GM12878 (cell line): ENCODE measurements around the gene TMPRSS12. TPM values are rescaled to one million over a fixed set of nuclear protein-coding genes. Genes with fewer than 3 reads are reported as not detected.
"Not testable (repeated sequence)": the region's sequence is repeated elsewhere in the genome, so short reads cannot be mapped to it uniquely, and the experiment has no call there.

Experiments used
- ATAC-seq: fragments of 200-7000 bp; cut with Tn5 transposase; 3 replicates; pipeline ENCODE4 v1.9.1; 2020; ENCODE audit warnings: mild to moderate bottlenecking, moderate library complexity
- BruUV-seq: library from RNA; stranded (reverse); fragments of 400-500 nt; replicated peaks from 2 replicates; lab custom pipeline; 2021; lab: Mats Ljungman, UMichigan
- CTCF ChIA-PET: fragments of 300-600 bp; sonication (Branson Sonifier 250); formaldehyde crosslinking; extraction: SDS; loops from one replicate; lab custom pipeline; 2021; ENCODE audit warnings: inconsistent platforms; lab: Yijun Ruan, JAX
- POLR2A ChIA-PET: fragments of 350-600 bp; formaldehyde crosslinking; extraction: SDS; loops from one replicate; lab custom pipeline; 2021; ENCODE audit warnings: inconsistent platforms; lab: Charles Lee
- RAD21 ChIA-PET: fragments of 300-600 bp; sonication (Branson Sonifier 250); formaldehyde crosslinking; loops from one replicate; lab custom pipeline; 2023; ENCODE audit warnings: antibody characterized with exemption; ENCODE audit not compliant: unreplicated experiment; lab: Charles Lee
- SMC1A ChIA-PET: fragments of 300-600 bp; sonication (Branson Sonifier 250); formaldehyde crosslinking; loops from one replicate; lab custom pipeline; 2023; ENCODE audit not compliant: unreplicated experiment, uncharacterized antibody; lab: Charles Lee
- DNase-seq: peaks from one replicate; pipeline ENCODE4 v3.0.0-alpha.2; 2011; ENCODE audit warnings: low read depth, low spot score
- FAIRE-seq: peaks from 3 replicates; lab custom pipeline; 2011; peaks lifted over from hg19 to GRCh38; lab: Jason Lieb, UNC
- H2AFZ ChIP-seq: 2 replicates; pipeline ENCODE4 v1.6.0; 2011; ENCODE audit warnings: low read depth, low read length, control low read depth; ENCODE audit not compliant: control insufficient read depth
- H3K27ac ChIP-seq: 2 replicates; pipeline ENCODE4 v1.5.1; 2011; ENCODE audit warnings: control low read depth; ENCODE audit not compliant: control insufficient read depth, insufficient read depth
- H3K27me3 ChIP-seq, 2 experiments: replicated peaks in 1 of 2; 2 replicates each; pipeline versions ENCODE4 v1.6.0 to v1.6.1; 2011; ENCODE audit warnings: low read length in 1 of 2; ENCODE audit not compliant: control insufficient read depth in 2 of 2, insufficient read depth in 2 of 2
- H3K36me3 ChIP-seq, 2 experiments: 2 replicates each; pipeline ENCODE4 v1.5.1; 2011; ENCODE audit warnings: low read length in 1 of 2; ENCODE audit not compliant: control insufficient read depth in 2 of 2, insufficient read depth in 2 of 2
- H3K4me1 ChIP-seq: 2 replicates; pipeline ENCODE4 v1.6.1; 2011; ENCODE audit warnings: mild to moderate bottlenecking, low read length, moderate library complexity, mixed read lengths; ENCODE audit not compliant: control insufficient read depth, insufficient read depth
- H3K4me2 ChIP-seq: 2 replicates; pipeline ENCODE4 v1.6.0; 2011; ENCODE audit warnings: control low read depth; ENCODE audit not compliant: control insufficient read depth, insufficient read depth
- H3K4me3 ChIP-seq: fragments of 200-600 bp; sonication (generic); 2 replicates; pipeline ENCODE4 v1.5.1; 2016
- H3K79me2 ChIP-seq: 2 replicates; pipeline ENCODE4 v1.6.0; 2011; ENCODE audit warnings: low read length; ENCODE audit not compliant: control insufficient read depth, insufficient read depth
- H3K9ac ChIP-seq: 2 replicates; pipeline ENCODE4 v1.8.0; 2011; ENCODE audit warnings: low read length, control low read depth, mixed read lengths; ENCODE audit not compliant: control insufficient read depth, insufficient read depth
- H3K9me3 ChIP-seq: replicated peaks from 3 replicates; pipeline ENCODE4 v1.5.1; 2011; ENCODE audit warnings: mild to moderate bottlenecking, low read length; ENCODE audit not compliant: control insufficient read depth, insufficient read depth
- H4K20me1 ChIP-seq: 2 replicates; pipeline ENCODE4 v1.6.0; 2011; ENCODE audit not compliant: control insufficient read depth, insufficient read depth
- ATF7 ChIP-seq: fragments of 450-650 bp; IDR thresholded peaks from 2 replicates; pipeline ENCODE4 v1.6.1; 2016; ENCODE audit warnings: low read depth, mild to moderate bottlenecking
- CBX3 ChIP-seq: fragments of 200-600 bp; sonication (generic); IDR thresholded peaks from 2 replicates; pipeline ENCODE4 v1.6.1; 2016; ENCODE audit warnings: low read depth, borderline replicate concordance
- MTA2 ChIP-seq: fragments of 450-650 bp; IDR thresholded peaks from 2 replicates; pipeline ENCODE4 v1.6.1; 2016; ENCODE audit warnings: low read depth, mild to moderate bottlenecking, moderate library complexity
- MXI1 ChIP-seq: fragments of 150-350 bp; IDR thresholded peaks from 2 replicates; pipeline ENCODE4 v1.6.1; 2011; ENCODE audit warnings: low read depth, mild to moderate bottlenecking, inconsistent platforms, low read length, improper control_type of control experiment
- SRF ChIP-seq, 2 experiments: IDR thresholded peaks; 2 replicates each; pipeline ENCODE4 v1.6.1; 2011; ENCODE audit warnings: low read depth in 2 of 2, low read length in 2 of 2, mild to moderate bottlenecking in 1 of 2, moderate library complexity in 1 of 2
- WGBS: methylation state at CpG from one replicate; pipeline ENCODE4 v1.1.6; 2016; ENCODE audit warnings: low lambda C conversion rate; ENCODE audit not compliant: insufficient replicate concordance, insufficient coverage; ENCODE audit errors: missing lambda C conversion rate; 5-methylcytosine and 5-hydroxymethylcytosine counted together
- in situ Hi-C: fragments of 300-500 bp; cut with MboI; formaldehyde crosslinking; loops from 9 replicates; pipeline ENCODE4 v1.14.3; 2018; ENCODE audit warnings: mixed read lengths
- intact Hi-C: fragments of 100-400 bp; cut with micrococcal nuclease; formaldehyde crosslinking; loops from one replicate; pipeline ENCODE4 v1.14.2; 2022; ENCODE audit not compliant: unreplicated experiment
- polyA plus RNA-seq, 11 experiments: library from polyadenylated mRNA; depleted of rRNA in 4 of 11; unstranded in 6 of 11; stranded (reverse) in 5 of 11; fragments of >200 nt; fragmentation: Nextera tagmentation in 4 of 11; fragmentation: Illumina TruSeq in 1 of 11; extraction: Ambion mirVana in 4 of 11; extraction: Trizol in 1 of 11; gene quantifications; 1 replicate in 1 of 11; 2 replicates in 10 of 11; pipeline versions ENCODE4 v1.2.1 to v1.2.3, GENCODE V29; 2011 to 2016; ENCODE audit warnings: inconsistent platforms in 2 of 11, missing spikeins in 2 of 11, low read depth in 1 of 11
- total RNA-seq, 4 experiments: library from RNA; depleted of rRNA in 3 of 4; stranded (reverse); fragments of >200 nt in 3 of 4; fragmentation: Illumina TruSeq in 1 of 4; extraction: Trizol in 1 of 4; gene quantifications; 2 replicates each; pipeline versions ENCODE4 v1.2.1 to v1.2.3, GENCODE V29; 2013 to 2021
- TF ChIP-seq, protein P1 (sequence below): fragments of 450-650 bp; formaldehyde crosslinking; IDR thresholded peaks from 2 replicates; pipeline ENCODE4 v1.4.0; 2020; ENCODE audit warnings: mild to moderate bottlenecking, moderate library complexity
- TF ChIP-seq, protein P2 (sequence below): fragments of 450-650 bp; IDR thresholded peaks from 2 replicates; pipeline ENCODE4 v1.6.1; 2017; ENCODE audit warnings: mild to moderate bottlenecking

The TMPRSS12 gene
- total and polyA plus RNA-seq, 10 of the 15 experiments (the other 5 are each of a cell fraction or from before 2014, with no cell fraction given) = not detected

GRCh38 chr12:50828886-50829285 lies 13.8 kb upstream of the TMPRSS12 start (continued):
- TF ChIP-seq MXI1 = no peak
- TF ChIP-seq, all 136 proteins: peak for 0

DNA sequence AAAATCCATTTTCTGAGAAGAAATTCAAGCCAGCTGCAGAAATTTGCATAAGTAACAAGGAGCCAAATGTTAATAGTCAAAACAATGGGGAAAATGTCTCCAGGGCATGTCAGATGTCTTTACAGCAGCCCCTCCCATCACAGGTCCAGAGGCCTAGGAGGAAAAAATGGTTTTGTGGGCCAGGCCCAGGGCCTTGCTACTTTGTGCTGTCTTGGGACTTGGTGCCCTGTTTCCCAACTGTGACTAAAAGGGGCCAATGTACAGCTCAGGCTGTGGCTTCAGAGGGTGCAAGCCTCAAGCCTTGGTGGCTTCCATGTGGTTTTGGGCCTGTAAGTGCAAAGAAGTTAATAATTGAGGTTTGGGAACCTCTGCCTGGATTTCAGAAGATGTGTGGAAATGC lies 8.9 kb upstream of the TMPRSS12 start:
- POLR2A ChIA-PET, H3K9me3 ChIP-seq, H3K27ac ChIP-seq, RAD21 ChIA-PET, H3K27me3 ChIP-seq, H3K36me3 ChIP-seq, H3K9ac ChIP-seq, H4K20me1 ChIP-seq, H2AFZ ChIP-seq, H3K4me1 ChIP-seq, FAIRE-seq, CTCF ChIA-PET, in situ Hi-C loops, H3K4me2 ChIP-seq, ATAC-seq, SMC1A ChIA-PET, BruUV-seq, intact Hi-C loops, H3K4me3 ChIP-seq, DNase-seq, H3K79me2 ChIP-seq: not testable (repeated sequence)

DNA sequence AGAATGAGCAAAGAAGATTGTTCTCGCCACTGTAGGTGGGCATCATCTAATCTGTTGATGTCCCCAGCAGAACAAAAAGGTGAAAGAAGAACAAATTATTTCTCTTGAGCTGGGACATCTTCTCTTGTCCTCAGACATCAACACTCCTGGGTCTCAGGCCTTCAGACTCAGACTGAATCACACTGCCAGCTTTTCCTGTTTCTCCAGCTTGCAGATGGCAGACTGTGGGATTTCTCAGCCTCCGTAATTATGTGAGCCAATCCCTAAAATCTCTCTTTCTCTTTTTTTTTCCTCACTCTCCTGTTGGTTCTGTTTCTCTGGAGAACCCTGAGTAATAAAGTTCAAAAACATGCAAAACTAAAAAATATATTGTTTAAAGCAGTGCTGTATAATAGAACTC lies 3.7 kb upstream of the TMPRSS12 start:
- H3K9me3 ChIP-seq = peaks cover 5% of the 10 kb centered on the region
- in situ Hi-C loops (no loop called here), intact Hi-C loops (no loop called here)
- no peak for FAIRE-seq
- H3K4me3 ChIP-seq = no peak overlapping the region
- H3K9ac ChIP-seq = no peak overlapping the region
- ChIA-PET CTCF (interaction anchor here (0.7 to 1.0 kb wide), 2 partner anchors 12 to 88 kb away, joined by 3 read pairs; no protein-coding TSS in a partner anchor), POLR2A (no interaction called here), SMC1A (no interaction called here), RAD21 (interaction anchor here (0.6 kb wide), 1 partner anchor 14 kb away, joined by 3 read pairs; no protein-coding TSS in a partner anchor)
- H3K79me2 ChIP-seq = no peaks in the 10 kb centered on the region
- H3K4me1 ChIP-seq = no peaks in the 10 kb centered on the region
- H4K20me1 ChIP-seq = no peaks in the 10 kb centered on the region
- H3K36me3 ChIP-seq = no peaks in the 10 kb centered on the region
- no peak for DNase-seq
- BruUV-seq = no TSS peak
- ATAC-seq = no peak
- WGBS = 68% methylated on average over 2 of the region's 2 CpGs
- no peak overlapping the region for H3K27ac ChIP-seq
- no peak overlapping the region for H3K4me2 ChIP-seq
- no peaks in the 10 kb centered on the region for H3K27me3 ChIP-seq
- no peak overlapping the region for H2AFZ ChIP-seq
- no peak for TF ChIP-seq SRF (IDR thresholded peaks at IDR 0.05; ENCODE audit: low read depth in 2 of 2, low read length in 2 of 2)
- no peak for TF ChIP-seq MTA2
- TF ChIP-seq, protein P1, sequence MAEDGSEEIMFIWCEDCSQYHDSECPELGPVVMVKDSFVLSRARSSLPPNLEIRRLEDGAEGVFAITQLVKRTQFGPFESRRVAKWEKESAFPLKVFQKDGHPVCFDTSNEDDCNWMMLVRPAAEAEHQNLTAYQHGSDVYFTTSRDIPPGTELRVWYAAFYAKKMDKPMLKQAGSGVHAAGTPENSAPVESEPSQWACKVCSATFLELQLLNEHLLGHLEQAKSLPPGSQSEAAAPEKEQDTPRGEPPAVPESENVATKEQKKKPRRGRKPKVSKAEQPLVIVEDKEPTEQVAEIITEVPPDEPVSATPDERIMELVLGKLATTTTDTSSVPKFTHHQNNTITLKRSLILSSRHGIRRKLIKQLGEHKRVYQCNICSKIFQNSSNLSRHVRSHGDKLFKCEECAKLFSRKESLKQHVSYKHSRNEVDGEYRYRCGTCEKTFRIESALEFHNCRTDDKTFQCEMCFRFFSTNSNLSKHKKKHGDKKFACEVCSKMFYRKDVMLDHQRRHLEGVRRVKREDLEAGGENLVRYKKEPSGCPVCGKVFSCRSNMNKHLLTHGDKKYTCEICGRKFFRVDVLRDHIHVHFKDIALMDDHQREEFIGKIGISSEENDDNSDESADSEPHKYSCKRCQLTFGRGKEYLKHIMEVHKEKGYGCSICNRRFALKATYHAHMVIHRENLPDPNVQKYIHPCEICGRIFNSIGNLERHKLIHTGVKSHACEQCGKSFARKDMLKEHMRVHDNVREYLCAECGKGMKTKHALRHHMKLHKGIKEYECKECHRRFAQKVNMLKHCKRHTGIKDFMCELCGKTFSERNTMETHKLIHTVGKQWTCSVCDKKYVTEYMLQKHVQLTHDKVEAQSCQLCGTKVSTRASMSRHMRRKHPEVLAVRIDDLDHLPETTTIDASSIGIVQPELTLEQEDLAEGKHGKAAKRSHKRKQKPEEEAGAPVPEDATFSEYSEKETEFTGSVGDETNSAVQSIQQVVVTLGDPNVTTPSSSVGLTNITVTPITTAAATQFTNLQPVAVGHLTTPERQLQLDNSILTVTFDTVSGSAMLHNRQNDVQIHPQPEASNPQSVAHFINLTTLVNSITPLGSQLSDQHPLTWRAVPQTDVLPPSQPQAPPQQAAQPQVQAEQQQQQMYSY = no peak
- no peak for TF ChIP-seq ATF7
- TF ChIP-seq CBX3 = no peak
- TF ChIP-seq, protein P2, sequence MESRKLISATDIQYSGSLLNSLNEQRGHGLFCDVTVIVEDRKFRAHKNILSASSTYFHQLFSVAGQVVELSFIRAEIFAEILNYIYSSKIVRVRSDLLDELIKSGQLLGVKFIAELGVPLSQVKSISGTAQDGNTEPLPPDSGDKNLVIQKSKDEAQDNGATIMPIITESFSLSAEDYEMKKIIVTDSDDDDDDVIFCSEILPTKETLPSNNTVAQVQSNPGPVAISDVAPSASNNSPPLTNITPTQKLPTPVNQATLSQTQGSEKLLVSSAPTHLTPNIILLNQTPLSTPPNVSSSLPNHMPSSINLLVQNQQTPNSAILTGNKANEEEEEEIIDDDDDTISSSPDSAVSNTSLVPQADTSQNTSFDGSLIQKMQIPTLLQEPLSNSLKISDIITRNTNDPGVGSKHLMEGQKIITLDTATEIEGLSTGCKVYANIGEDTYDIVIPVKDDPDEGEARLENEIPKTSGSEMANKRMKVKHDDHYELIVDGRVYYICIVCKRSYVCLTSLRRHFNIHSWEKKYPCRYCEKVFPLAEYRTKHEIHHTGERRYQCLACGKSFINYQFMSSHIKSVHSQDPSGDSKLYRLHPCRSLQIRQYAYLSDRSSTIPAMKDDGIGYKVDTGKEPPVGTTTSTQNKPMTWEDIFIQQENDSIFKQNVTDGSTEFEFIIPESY = no peak
